HEK293 (cell line): ENCODE measurements around the gene SLC16A7.

Experiments used
- CTCF ChIP-seq: fragments of 450-650 bp; formaldehyde crosslinking; IDR thresholded peaks from 2 replicates; pipeline ENCODE4 v1.5.1; 2016; ENCODE audit warnings: missing biosample characterization, missing genetic modification characterization
- ELK4 ChIP-seq: IDR thresholded peaks from 2 replicates; pipeline ENCODE4 v1.6.1; 2011; ENCODE audit warnings: mild to moderate bottlenecking, low read depth, low read length, borderline replicate concordance
- HOXC10 ChIP-seq: sonication (generic); formaldehyde crosslinking; IDR thresholded peaks from 2 replicates; pipeline ENCODE4 v1.8.1; 2023; ENCODE audit warnings: mild to moderate bottlenecking, missing genetic modification reagents
- KLF16 ChIP-seq: fragments of 450-650 bp; formaldehyde crosslinking; IDR thresholded peaks from 2 replicates; pipeline ENCODE4 v1.5.1; 2017; ENCODE audit warnings: missing biosample characterization, missing genetic modification characterization
- REPIN1 ChIP-seq: fragments of 450-650 bp; formaldehyde crosslinking; IDR thresholded peaks from 2 replicates; pipeline ENCODE4 v1.5.1; 2017; ENCODE audit warnings: missing biosample characterization, missing genetic modification characterization, low read depth
- REST ChIP-seq: fragments of 450-650 bp; formaldehyde crosslinking; IDR thresholded peaks from 2 replicates; pipeline ENCODE4 v1.5.1; 2016; ENCODE audit warnings: missing biosample characterization, missing genetic modification characterization
- TCF7L2 ChIP-seq: IDR thresholded peaks from 2 replicates; pipeline ENCODE4 v1.6.1; 2011; ENCODE audit warnings: low read depth, mild to moderate bottlenecking, inconsistent platforms, low read length, moderate library complexity, borderline replicate concordance
- ZBTB20 ChIP-seq: fragments of 450-650 bp; formaldehyde crosslinking; IDR thresholded peaks from 2 replicates; pipeline ENCODE4 v1.5.1; 2016; ENCODE audit warnings: missing biosample characterization, missing genetic modification characterization
- ZNF274 ChIP-seq, 2 experiments: fragments of 200-500 bp in 1 of 2; fragments of 450-650 bp in 1 of 2; sonication (Bioruptor generic) in 1 of 2; formaldehyde crosslinking in 1 of 2; IDR thresholded peaks; 2 replicates each; pipeline versions ENCODE4 v1.5.1 to v1.6.1; 2014 to 2016; ENCODE audit warnings: borderline replicate concordance in 1 of 2, inconsistent platforms in 1 of 2, low read length in 1 of 2, missing biosample characterization in 1 of 2, missing genetic modification characterization in 1 of 2
- ZNF449 ChIP-seq: fragments of 450-650 bp; formaldehyde crosslinking; IDR thresholded peaks from 2 replicates; pipeline ENCODE4 v1.5.1; 2017; ENCODE audit warnings: missing biosample characterization, mild to moderate bottlenecking, missing genetic modification characterization, moderate library complexity
- ZNF777 ChIP-seq: fragments of 450-650 bp; formaldehyde crosslinking; IDR thresholded peaks from 2 replicates; pipeline ENCODE4 v1.5.1; 2017; ENCODE audit warnings: missing biosample characterization, missing genetic modification characterization, borderline replicate concordance
- ZNF792 ChIP-seq: fragments of 450-650 bp; formaldehyde crosslinking; IDR thresholded peaks from 2 replicates; pipeline ENCODE4 v1.5.1; 2016; ENCODE audit warnings: missing biosample characterization, missing genetic modification characterization

- TF ChIP-seq HOXC10 (no peak), ZNF792 (tag by site-specific recombination) (no peak), CTCF (tag by site-specific recombination) (no peak), ZNF449 (tag by site-specific recombination) (no peak), REST (tag by site-specific recombination) (no peak), ZNF274 (IDR thresholded peaks at IDR 0.05; ENCODE audit: low read length) (no peak), ZNF274 (tag by site-specific recombination; IDR thresholded peaks at IDR 0.05; ENCODE audit: borderline replicate concordance) (no peak), ZBTB20 (tag by site-specific recombination) (no peak), KLF16 (tag by site-specific recombination) (no peak), ELK4 (no peak), REPIN1 (tag by site-specific recombination) (no peak), TCF7L2 (no peak), ZNF777 (tag by site-specific recombination) (no peak)
Observed at GRCh38 chr12:59645242-59645641, 49.4 kb downstream of the SLC16A7 start.
